Measurements from ENCODE around the gene PEAK1.

Gene PEAK1

GRCh38 chr15:77143616-77144015, 276.3 kb downstream of the PEAK1 start:
- DNase-seq (ENCODE audit: extremely low read depth in 1 of 2, low read depth in 1 of 2), result no peak

- no peak for DNase-seq (ENCODE audit: extremely low read depth in 1 of 2, low read depth in 1 of 2)
Observed at GRCh38 chr15:77143191-77143590, 276.7 kb downstream of the PEAK1 start.

- no peak for DNase-seq (ENCODE audit: extremely low read depth in 1 of 2, low read depth in 1 of 2)
Observed at GRCh38 chr15:77140220-77140619, 279.7 kb downstream of the PEAK1 start.

- DNase-seq (ENCODE audit: extremely low read depth in 1 of 2, low read depth in 1 of 2), result no peak
Observed at GRCh38 chr15:77139312-77139711, 280.6 kb downstream of the PEAK1 start.

GRCh38 chr15:77138167-77138522, 281.8 kb downstream of the PEAK1 start:
- DNase-seq (ENCODE audit: extremely low read depth in 1 of 2, low read depth in 1 of 2), result no peak

GRCh38 chr15:77135181-77135580, 284.7 kb downstream of the PEAK1 start:
- DNase-seq (ENCODE audit: extremely low read depth in 1 of 2, low read depth in 1 of 2), result no peak

- DNase-seq (ENCODE audit: extremely low read depth in 1 of 2, low read depth in 1 of 2), result no peak
Observed at GRCh38 chr15:77130315-77130930, 289.5 kb downstream of the PEAK1 start.

- no peak for DNase-seq (ENCODE audit: extremely low read depth in 1 of 2, low read depth in 1 of 2)
Observed at GRCh38 chr15:77127626-77128025, 292.3 kb downstream of the PEAK1 start.

GRCh38 chr15:77126529-77127326, 293.2 kb downstream of the PEAK1 start:
- no peak for DNase-seq (ENCODE audit: extremely low read depth in 1 of 2, low read depth in 1 of 2)

- DNase-seq (ENCODE audit: extremely low read depth in 1 of 2, low read depth in 1 of 2), result no peak
Observed at GRCh38 chr15:77123854-77124253, 296.1 kb downstream of the PEAK1 start.

- DNase-seq (ENCODE audit: extremely low read depth in 1 of 2, low read depth in 1 of 2), result no peak
Observed at GRCh38 chr15:77122576-77122975, 297.3 kb downstream of the PEAK1 start.

GRCh38 chr15:77121599-77121998, 298.3 kb downstream of the PEAK1 start:
- DNase-seq (ENCODE audit: extremely low read depth in 1 of 2, low read depth in 1 of 2), result no peak

GRCh38 chr15:77120576-77120975, 299.3 kb downstream of the PEAK1 start:
- no peak for DNase-seq (ENCODE audit: extremely low read depth in 1 of 2, low read depth in 1 of 2)

- DNase-seq (ENCODE audit: extremely low read depth in 1 of 2, low read depth in 1 of 2), result no peak
Observed at GRCh38 chr15:77119446-77119845, 300.5 kb downstream of the PEAK1 start.

GRCh38 chr15:77118882-77119321, 301.0 kb downstream of the PEAK1 start:
- DNase-seq (ENCODE audit: extremely low read depth in 1 of 2, low read depth in 1 of 2), result no peak

GRCh38 chr15:77115179-77115578, 304.7 kb downstream of the PEAK1 start:
- DNase-seq (ENCODE audit: extremely low read depth in 1 of 2, low read depth in 1 of 2), result no peak

- DNase-seq (ENCODE audit: extremely low read depth in 1 of 2, low read depth in 1 of 2), result no peak
Observed at GRCh38 chr15:77112838-77113504, 306.9 kb downstream of the PEAK1 start.

GRCh38 chr15:77111789-77112188, 308.1 kb downstream of the PEAK1 start:
- DNase-seq (ENCODE audit: extremely low read depth in 1 of 2, low read depth in 1 of 2), result no peak

- peak in 1 of 2 donors; percentile 4 for DNase-seq (ENCODE audit: extremely low read depth in 1 of 2, low read depth in 1 of 2)
Observed at GRCh38 chr15:77107531-77108355, 312.2 kb downstream of the PEAK1 start.

GRCh38 chr15:77107068-77107467, 312.8 kb downstream of the PEAK1 start:
- DNase-seq (ENCODE audit: extremely low read depth in 1 of 2, low read depth in 1 of 2), result no peak

- no peak for DNase-seq (ENCODE audit: extremely low read depth in 1 of 2, low read depth in 1 of 2)
Observed at GRCh38 chr15:77104155-77104554, 315.7 kb downstream of the PEAK1 start.

Measured in stimulated activated CD8-positive, alpha-beta memory T cell treated with anti-CD3 and anti-CD28 coated beads, Interleukin-7, amount 100 ng/mL, for 48 hours (primary cell).